22Rv1 (cell line): ENCODE data around the gene TM2D1.

Experiments
- H3K27ac ChIP-seq: fragments of 450-650 bp; 2 replicates; pipeline ENCODE4 v1.5.1; 2017
- CTCF ChIP-seq: fragments of 450-650 bp; IDR thresholded peaks from 2 replicates; pipeline ENCODE4 v1.5.1; 2017; ENCODE audit warnings: mild to moderate bottlenecking
- ZFX ChIP-seq: fragments of 450-650 bp; IDR thresholded peaks from 2 replicates; pipeline ENCODE4 v1.6.1; 2017; ENCODE audit warnings: antibody characterized with exemption, borderline replicate concordance

TM2D1 gene

DNA sequence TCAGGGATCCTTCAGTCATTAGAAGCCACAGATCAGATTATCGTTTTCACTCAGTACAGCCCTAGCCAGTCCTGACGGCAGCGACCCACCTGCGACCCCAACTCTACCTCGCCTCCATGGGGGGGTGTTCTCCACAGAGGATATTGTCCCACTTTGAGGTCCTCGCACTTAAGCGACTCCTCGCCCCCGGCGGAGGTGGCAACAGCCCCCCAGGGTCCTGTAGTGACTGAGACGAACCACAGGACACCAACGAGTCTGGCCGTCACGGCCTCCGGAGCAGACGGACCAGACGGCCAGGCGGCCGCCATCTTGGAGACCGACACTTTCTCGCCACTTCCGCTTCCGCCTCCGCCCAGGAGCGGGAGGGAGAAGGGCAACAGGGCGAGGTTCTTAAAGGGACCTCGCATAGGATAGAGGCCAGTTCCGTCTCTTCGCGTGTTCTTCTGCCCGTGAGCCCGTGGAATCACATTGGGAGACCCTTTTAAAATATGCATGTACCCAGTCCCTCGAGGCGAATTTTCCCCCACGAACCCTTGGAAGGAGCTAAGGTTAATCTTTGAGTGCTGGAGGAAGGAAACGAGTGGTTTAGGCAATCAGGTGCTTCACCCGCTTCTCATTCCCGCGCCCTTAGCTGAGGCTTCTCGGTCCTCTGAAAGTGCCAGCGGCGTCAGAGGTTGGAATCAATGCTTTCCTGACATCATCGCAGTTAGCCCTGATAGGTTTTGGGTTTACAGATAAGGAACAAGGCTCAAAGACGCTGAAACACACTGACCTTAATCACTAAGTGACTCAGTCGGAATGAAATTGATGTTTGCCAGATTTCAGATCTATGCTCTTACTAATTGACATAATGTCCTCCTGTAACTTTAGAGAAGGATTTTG is at the start of gene TM2D1:
Gene TM2D1, minus strand, starts transcription at position 329 of the 882 bp plus-strand sequence. Its CDS starts 21 bp downstream, at position 308.
- no peak for TF ChIP-seq CTCF
- TF ChIP-seq ZFX: no peak
- H3K27ac ChIP-seq: peak within 1 kb of the TSS; percentile 82

DNA sequence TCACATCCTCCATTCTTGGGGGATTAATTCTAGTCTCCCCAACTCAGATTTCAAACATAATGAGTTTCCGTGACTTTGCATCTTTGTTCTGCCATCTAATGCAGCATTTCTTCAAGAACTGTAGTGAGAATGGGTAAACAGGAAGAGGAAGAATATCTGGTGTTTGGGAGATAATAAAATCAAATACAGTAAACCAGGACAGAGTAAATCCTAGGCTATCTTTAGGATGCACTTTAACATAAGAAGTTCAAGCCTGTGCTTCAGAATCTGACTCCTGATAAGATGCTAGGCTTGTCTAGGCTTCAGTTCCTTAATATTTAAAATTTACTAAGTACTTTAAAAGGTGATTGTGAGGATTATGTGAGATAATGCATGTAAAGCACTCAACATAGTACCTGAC is 45.2 kb upstream of the TM2D1 start:
- no peak overlapping the region for H3K27ac ChIP-seq
- no peak for TF ChIP-seq CTCF
- no peak for TF ChIP-seq ZFX

GRCh38 chr1:61757950-61758349 is 33.0 kb upstream of the TM2D1 start:
- H3K27ac ChIP-seq: no peak overlapping the region
- TF ChIP-seq CTCF (no peak), ZFX (no peak)

GRCh38 chr1:61756773-61757172 is 31.8 kb upstream of the TM2D1 start:
- no peak overlapping the region for H3K27ac ChIP-seq
- TF ChIP-seq ZFX (no peak), CTCF (no peak)

DNA sequence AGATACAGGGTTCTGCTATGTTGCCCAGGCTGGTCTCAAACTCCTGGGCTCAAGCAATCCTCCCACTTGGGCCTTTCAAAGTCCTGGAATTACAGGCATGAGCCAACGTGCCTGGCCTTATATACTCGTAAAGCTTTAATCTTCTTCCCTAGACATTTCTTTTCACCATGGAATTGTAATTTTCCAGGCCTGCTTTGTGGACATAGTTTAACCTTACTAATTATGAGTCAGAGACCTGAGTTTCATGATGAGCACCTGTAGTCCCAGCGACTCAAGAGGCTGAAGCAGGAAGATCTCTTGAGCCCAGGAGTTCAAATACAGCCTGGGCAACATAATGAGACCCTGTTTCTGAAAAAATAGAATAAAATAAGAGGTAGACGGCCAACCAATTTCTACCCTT is 29.6 kb upstream of the TM2D1 start:
- TF ChIP-seq ZFX: no peak
- TF ChIP-seq CTCF: no peak
- no peak overlapping the region for H3K27ac ChIP-seq

- H3K27ac ChIP-seq: no peak overlapping the region
- TF ChIP-seq CTCF: no peak
- TF ChIP-seq ZFX: no peak
These were observed 29.1 kb upstream of the TM2D1 start for GRCh38 chr1:61753998-61754508.

GRCh38 chr1:61752921-61753389 is 28.0 kb upstream of the TM2D1 start:
- H3K27ac ChIP-seq: no peak overlapping the region
- TF ChIP-seq ZFX: no peak
- no peak for TF ChIP-seq CTCF
